ENCODE measurements around the gene EML3. TPM values are rescaled to one million over a fixed set of nuclear protein-coding genes. Genes with fewer than 3 reads are reported as not detected.
"Not testable (repeated sequence)": the region's sequence is repeated elsewhere in the genome, so short reads cannot be mapped to it uniquely, and the experiment has no call there.

Gene EML3
- total and polyA plus RNA-seq, 3 donors from 2014 or later: 29.3 to 57.8 (median 39.3) TPM

GRCh38 chr11:62569611-62570010 lies 43.0 kb downstream of the EML3 start:
- intact Hi-C loops (cut with DNase I; ENCODE audit: low total_unique reads): no loop called here
- Histone ChIP-seq H3K27me3 (no peaks in the 10 kb centered on the region), H3K4me3 (no peak overlapping the region), H3K4me1 (peaks cover 14% of the 10 kb centered on the region), H3K27ac (no peak overlapping the region), H3K36me3 (ENCODE audit: low read depth, missing control alignments) (no peaks in the 10 kb centered on the region), H3K9me3 (no peaks in the 10 kb centered on the region)
- 75 to 90% methylated on average over 1 of the region's 1 CpG for WGBS, 2 donors
- TF ChIP-seq CTCF (IDR thresholded peaks at IDR 0.05): no peak
- TF ChIP-seq POLR2A (IDR thresholded peaks at IDR 0.05): no peak
- DNase-seq: no peak

GRCh38 chr11:62567018-62567633 lies 45.4 kb downstream of the EML3 start:
- no peaks in the 10 kb centered on the region for H3K27me3 ChIP-seq
- DNase-seq: no peak
- TF ChIP-seq POLR2A (IDR thresholded peaks at IDR 0.05): no peak
- H3K27ac ChIP-seq: no peak overlapping the region
- intact Hi-C loops (cut with DNase I; ENCODE audit: low total_unique reads): no loop called here
- no peaks in the 10 kb centered on the region for H3K36me3 ChIP-seq (ENCODE audit: low read depth, missing control alignments)
- no peak overlapping the region for H3K4me3 ChIP-seq
- WGBS, 2 donors: 83 to 87% methylated on average over 8 of the region's 8 CpGs
- H3K4me1 ChIP-seq: peaks cover 5% of the 10 kb centered on the region
- H3K9me3 ChIP-seq: no peaks in the 10 kb centered on the region

- no peaks in the 10 kb centered on the region for H3K9me3 ChIP-seq
- intact Hi-C loops (cut with DNase I; ENCODE audit: low total_unique reads): no loop called here
- TF ChIP-seq CTCF (IDR thresholded peaks at IDR 0.05): no peak
- no peak for TF ChIP-seq POLR2A (IDR thresholded peaks at IDR 0.05)
- WGBS, 2 donors: 60 to 80% methylated on average over 8 of the region's 8 CpGs
- H3K36me3 ChIP-seq (ENCODE audit: low read depth, missing control alignments): no peaks in the 10 kb centered on the region
- peak overlapping the region in 1 of 2 donors; percentile 41 for H3K27ac ChIP-seq
- H3K27me3 ChIP-seq: no peaks in the 10 kb centered on the region
- peaks cover 5% of the 10 kb centered on the region for H3K4me1 ChIP-seq
- no peak overlapping the region for H3K4me3 ChIP-seq
- no peak for DNase-seq
These were observed 46.3 kb downstream of the EML3 start for GRCh38 chr11:62566247-62566646.

GRCh38 chr11:62565100-62565802 lies 47.3 kb downstream of the EML3 start:
- intact Hi-C loops (cut with DNase I; ENCODE audit: low total_unique reads): no loop called here
- H3K36me3 ChIP-seq (ENCODE audit: low read depth, missing control alignments): no peaks in the 10 kb centered on the region

GRCh38 chr11:62561677-62562230 lies 50.8 kb downstream of the EML3 start:
- intact Hi-C loops (cut with DNase I; ENCODE audit: low total_unique reads); H3K27me3 ChIP-seq; H3K4me3 ChIP-seq; H3K36me3 ChIP-seq (ENCODE audit: low read depth, missing control alignments); H3K27ac ChIP-seq; DNase-seq; H3K9me3 ChIP-seq: not testable (repeated sequence)
- 46 to 51% methylated on average over 3 of the region's 3 CpGs for WGBS, 2 donors
- H3K4me1 ChIP-seq: peaks cover 17% of the 10 kb centered on the region

More at GRCh38 chr11:62565100-62565802, 47.3 kb downstream of the EML3 start:
- TF ChIP-seq POLR2A (IDR thresholded peaks at IDR 0.05) (no peak), CTCF (IDR thresholded peaks at IDR 0.05) (no peak)
- DNase-seq: no peak
- Histone ChIP-seq H3K4me1 (peaks cover 11% of the 10 kb centered on the region), H3K27ac (no peak overlapping the region), H3K27me3 (no peaks in the 10 kb centered on the region), H3K4me3 (no peak overlapping the region), H3K9me3 (no peaks in the 10 kb centered on the region)
- WGBS, 2 donors: 43 to 49% methylated on average over 5 of the region's 5 CpGs

Data from testis (tissue), 3 donors.